Liver (tissue), 9 donors: ENCODE results near the gene HBG1. TPM values are rescaled to one million over a fixed set of nuclear protein-coding genes. Genes with fewer than 3 reads are reported as not detected.

Source experiments
- DNase-seq: peaks from one replicate; pipeline ENCODE4 v3.0.0-alpha.2; 2017; ENCODE audit warnings: low spot score
- H3K27ac ChIP-seq, 2 donors: one replicate each; pipeline ENCODE4 v1.7.0; 2013; ENCODE audit warnings: inconsistent platforms in 2 of 2, low read length in 2 of 2, control low read depth in 1 of 2, low read depth in 1 of 2, mild to moderate bottlenecking in 1 of 2
- H3K27me3 ChIP-seq, 4 donors: one replicate each; pipeline versions ENCODE4 v1.6.1 to v1.7.0; 2013; ENCODE audit warnings: low read length in 3 of 4, inconsistent platforms in 1 of 4, mild to moderate bottlenecking in 1 of 4, moderate library complexity in 1 of 4; ENCODE audit not compliant: control insufficient read depth in 4 of 4, insufficient read depth in 4 of 4
- H3K36me3 ChIP-seq, 4 donors: one replicate each; pipeline versions ENCODE4 v1.6.1 to v1.7.0; 2013; ENCODE audit warnings: low read length in 3 of 4, mild to moderate bottlenecking in 3 of 4, low read depth in 1 of 4, moderate library complexity in 1 of 4; ENCODE audit not compliant: control insufficient read depth in 4 of 4, insufficient read depth in 3 of 4
- H3K4me1 ChIP-seq, 4 donors: one replicate each; pipeline versions ENCODE4 v1.6.1 to v1.7.0; 2013; ENCODE audit warnings: low read length in 3 of 4, mild to moderate bottlenecking in 3 of 4, moderate library complexity in 1 of 4; ENCODE audit not compliant: control insufficient read depth in 4 of 4, insufficient read depth in 4 of 4
- H3K4me3 ChIP-seq, 3 donors: one replicate each; pipeline versions ENCODE4 v1.6.1 to v1.7.0; 2013; ENCODE audit warnings: low read length in 3 of 3, control low read depth in 1 of 3, low read depth in 1 of 3, mild to moderate bottlenecking in 1 of 3
- H3K9ac ChIP-seq, 2 donors: one replicate each; pipeline ENCODE4 v1.7.0; 2013; ENCODE audit warnings: low read length in 2 of 2, mild to moderate bottlenecking in 2 of 2, moderate library complexity in 2 of 2, control low read depth in 1 of 2, low read depth in 1 of 2
- H3K9me3 ChIP-seq, 4 donors: one replicate each; pipeline versions ENCODE4 v1.6.1 to v1.7.0; 2013; ENCODE audit warnings: low read length in 3 of 4; ENCODE audit not compliant: control insufficient read depth in 4 of 4
- EGR1 ChIP-seq, 2 donors: IDR thresholded peaks; 2 replicates each; pipeline ENCODE4 v1.6.1; 2016 to 2018; ENCODE audit warnings: antibody characterized with exemption in 2 of 2, low read depth in 2 of 2
- FOXA1 ChIP-seq: IDR thresholded peaks from 2 replicates; pipeline ENCODE4 v1.6.1; 2016; ENCODE audit warnings: antibody characterized with exemption
- FOXA2 ChIP-seq: IDR thresholded peaks from 2 replicates; pipeline ENCODE4 v1.6.1; 2016; ENCODE audit warnings: antibody characterized with exemption
- GABPA ChIP-seq, 2 donors: IDR thresholded peaks in 1 of 2; conservative IDR thresholded peaks in 1 of 2; 2 replicates each; pipeline ENCODE4 v1.6.1; 2016; ENCODE audit warnings: antibody characterized with exemption in 2 of 2, mild to moderate bottlenecking in 1 of 2, moderate library complexity in 1 of 2
- HNF4A ChIP-seq, 2 donors: conservative IDR thresholded peaks; 2 replicates each; pipeline ENCODE4 v1.6.1; 2016; ENCODE audit warnings: antibody characterized with exemption in 2 of 2, mild to moderate bottlenecking in 2 of 2
- HNF4G ChIP-seq: IDR thresholded peaks from 2 replicates; pipeline ENCODE4 v1.6.1; 2016; ENCODE audit warnings: antibody characterized with exemption
- JUND ChIP-seq, 2 donors: IDR thresholded peaks; 2 replicates each; pipeline ENCODE4 v1.6.1; 2016; ENCODE audit warnings: antibody characterized with exemption in 2 of 2
- NR2F2 ChIP-seq: IDR thresholded peaks from 2 replicates; pipeline ENCODE4 v1.6.1; 2016; ENCODE audit warnings: antibody characterized with exemption
- RAD21 ChIP-seq, 2 donors: IDR thresholded peaks; 2 replicates each; pipeline ENCODE4 v1.6.1; 2016; ENCODE audit warnings: antibody characterized with exemption in 2 of 2, mild to moderate bottlenecking in 2 of 2
- RXRA ChIP-seq, 2 donors: IDR thresholded peaks; 2 replicates each; pipeline ENCODE4 v1.6.1; 2017 to 2018; ENCODE audit warnings: antibody characterized with exemption in 2 of 2, mild to moderate bottlenecking in 1 of 2
- SP1 ChIP-seq: IDR thresholded peaks from 2 replicates; pipeline ENCODE4 v1.6.1; 2018; ENCODE audit warnings: antibody characterized with exemption, mild to moderate bottlenecking
- TAF1 ChIP-seq: conservative IDR thresholded peaks from 2 replicates; pipeline ENCODE4 v1.6.1; 2016; ENCODE audit warnings: antibody characterized with exemption, mild to moderate bottlenecking
- YY1 ChIP-seq: IDR thresholded peaks from 2 replicates; pipeline ENCODE4 v1.6.1; 2016; ENCODE audit warnings: antibody characterized with exemption, mild to moderate bottlenecking
- WGBS: extraction: QIAGEN DNeasy Blood & Tissue Kit; methylation state at CpG from one replicate; pipeline ENCODE4 v1.1.7; 2013; 5-methylcytosine and 5-hydroxymethylcytosine counted together
- polyA plus RNA-seq, 2 donors: library from polyadenylated mRNA; stranded (reverse) in 1 of 2; unstranded in 1 of 2; fragments of 200-250 nt in 1 of 2; fragments of >200 nt in 1 of 2; fragmentation: Nextera tagmentation in 1 of 2; extraction: Ambion mirVana in 1 of 2; gene quantifications; one replicate each; pipeline versions ENCODE4 v1.2.1 to v1.2.3, GENCODE V29; 2013 to 2015
- total RNA-seq, 2 donors: library from RNA; depleted of rRNA; stranded (reverse); fragments of >200 nt; gene quantifications; one replicate each; pipeline ENCODE4 v1.2.3, GENCODE V29; 2014
- TF ChIP-seq, protein P1 (sequence below): fragments of 150-350 bp; IDR thresholded peaks from 2 replicates; pipeline ENCODE4 v1.5.1; 2017; ENCODE audit warnings: improper control_type of control experiment, low read depth, low read length; ENCODE audit not compliant: missing input control
- TF ChIP-seq, protein P2 (sequence below): IDR thresholded peaks from 2 replicates; pipeline ENCODE4 v1.6.1; 2016; ENCODE audit warnings: antibody characterized with exemption
- TF ChIP-seq, protein P3 (sequence below): IDR thresholded peaks from 2 replicates; pipeline ENCODE4 v1.6.1; 2016; ENCODE audit warnings: antibody characterized with exemption, mild to moderate bottlenecking
- TF ChIP-seq, protein P4 (sequence below): IDR thresholded peaks from 2 replicates; pipeline ENCODE4 v1.6.1; 2016; ENCODE audit warnings: antibody characterized with exemption
- TF ChIP-seq, protein P5 (sequence below): IDR thresholded peaks from 2 replicates; pipeline ENCODE4 v1.6.1; 2016; ENCODE audit warnings: antibody characterized with exemption
- donor health status: healthy.
- donor health status: healthy.
- donor health status: healthy.
- donor health status: healthy.
- donor health status: healthy.

Gene HBG1
- total and polyA plus RNA-seq, 4 donors = 75.1 TPM; not detected in 3

DNA sequence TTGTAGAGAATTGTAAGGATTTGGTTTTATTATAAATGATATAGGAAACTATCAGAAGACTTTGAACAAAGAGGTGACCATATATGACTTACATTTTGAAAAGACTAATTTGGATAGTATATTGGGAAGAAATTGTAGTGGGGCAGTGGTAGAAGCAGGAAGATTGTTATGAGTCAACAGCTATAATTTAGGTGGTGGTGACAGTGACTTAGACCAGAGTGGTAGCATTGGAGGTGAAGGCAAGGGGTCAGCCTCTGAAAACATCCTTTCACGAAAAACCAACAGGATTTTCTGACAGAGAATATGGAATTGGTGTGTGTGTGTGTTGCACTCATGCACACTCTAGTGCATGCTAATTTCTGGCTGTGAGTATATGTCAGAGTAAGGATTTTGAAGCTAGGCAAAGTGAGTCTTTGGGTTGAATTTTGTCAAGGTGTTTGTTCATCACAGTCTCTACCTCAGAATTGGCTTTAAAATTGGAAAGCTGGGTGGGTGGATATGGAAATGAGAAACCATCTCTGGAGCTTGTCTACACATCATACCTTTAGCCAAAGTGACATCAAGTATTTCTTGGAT, 28.2 kb upstream of the HBG1 start (continued):
- TF ChIP-seq, protein P1, sequence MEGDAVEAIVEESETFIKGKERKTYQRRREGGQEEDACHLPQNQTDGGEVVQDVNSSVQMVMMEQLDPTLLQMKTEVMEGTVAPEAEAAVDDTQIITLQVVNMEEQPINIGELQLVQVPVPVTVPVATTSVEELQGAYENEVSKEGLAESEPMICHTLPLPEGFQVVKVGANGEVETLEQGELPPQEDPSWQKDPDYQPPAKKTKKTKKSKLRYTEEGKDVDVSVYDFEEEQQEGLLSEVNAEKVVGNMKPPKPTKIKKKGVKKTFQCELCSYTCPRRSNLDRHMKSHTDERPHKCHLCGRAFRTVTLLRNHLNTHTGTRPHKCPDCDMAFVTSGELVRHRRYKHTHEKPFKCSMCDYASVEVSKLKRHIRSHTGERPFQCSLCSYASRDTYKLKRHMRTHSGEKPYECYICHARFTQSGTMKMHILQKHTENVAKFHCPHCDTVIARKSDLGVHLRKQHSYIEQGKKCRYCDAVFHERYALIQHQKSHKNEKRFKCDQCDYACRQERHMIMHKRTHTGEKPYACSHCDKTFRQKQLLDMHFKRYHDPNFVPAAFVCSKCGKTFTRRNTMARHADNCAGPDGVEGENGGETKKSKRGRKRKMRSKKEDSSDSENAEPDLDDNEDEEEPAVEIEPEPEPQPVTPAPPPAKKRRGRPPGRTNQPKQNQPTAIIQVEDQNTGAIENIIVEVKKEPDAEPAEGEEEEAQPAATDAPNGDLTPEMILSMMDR = no peak
- TF ChIP-seq YY1 (no peak), GABPA (IDR thresholded peaks at IDR 0.05 in 1 of 2, conservative IDR thresholded peaks at IDR 0.05 in 1 of 2) (no peak), RXRA (IDR thresholded peaks at IDR 0.05) (no peak), HNF4A (conservative IDR thresholded peaks at IDR 0.05) (no peak), NR2F2 (no peak)

DNA sequence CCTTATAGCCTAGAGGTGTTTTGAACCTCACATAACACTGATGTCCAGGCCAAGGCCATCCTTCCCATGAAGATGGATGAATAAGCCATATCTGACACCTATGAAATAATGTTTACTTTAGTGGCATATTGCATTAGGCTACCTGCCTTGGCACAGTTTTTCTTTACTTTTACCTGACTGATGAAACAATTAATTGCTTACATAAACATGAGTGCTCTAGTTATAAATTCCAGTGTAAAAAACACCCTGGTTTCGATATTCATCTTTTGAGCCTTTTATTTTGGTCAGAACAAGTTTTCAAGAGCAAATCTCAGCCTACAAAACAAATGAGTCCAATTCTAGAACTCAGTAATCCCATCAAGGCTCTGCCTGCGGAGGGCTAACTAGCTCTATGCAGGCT, 27.0 kb upstream of the HBG1 start:
- TF ChIP-seq EGR1 (IDR thresholded peaks at IDR 0.05; ENCODE audit: low read depth in 2 of 2) (no peak), TAF1 (no peak), FOXA2 (no peak), HNF4A (conservative IDR thresholded peaks at IDR 0.05) (no peak), YY1 (no peak), HNF4G (no peak), JUND (IDR thresholded peaks at IDR 0.05) (no peak), GABPA (IDR thresholded peaks at IDR 0.05 in 1 of 2, conservative IDR thresholded peaks at IDR 0.05 in 1 of 2) (no peak), FOXA1 (no peak), NR2F2 (no peak), SP1 (no peak), RXRA (IDR thresholded peaks at IDR 0.05) (no peak), RAD21 (IDR thresholded peaks at IDR 0.05) (no peak)
- TF ChIP-seq, protein P2, sequence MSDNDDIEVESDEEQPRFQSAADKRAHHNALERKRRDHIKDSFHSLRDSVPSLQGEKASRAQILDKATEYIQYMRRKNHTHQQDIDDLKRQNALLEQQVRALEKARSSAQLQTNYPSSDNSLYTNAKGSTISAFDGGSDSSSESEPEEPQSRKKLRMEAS = no peak
- TF ChIP-seq, protein P3, sequence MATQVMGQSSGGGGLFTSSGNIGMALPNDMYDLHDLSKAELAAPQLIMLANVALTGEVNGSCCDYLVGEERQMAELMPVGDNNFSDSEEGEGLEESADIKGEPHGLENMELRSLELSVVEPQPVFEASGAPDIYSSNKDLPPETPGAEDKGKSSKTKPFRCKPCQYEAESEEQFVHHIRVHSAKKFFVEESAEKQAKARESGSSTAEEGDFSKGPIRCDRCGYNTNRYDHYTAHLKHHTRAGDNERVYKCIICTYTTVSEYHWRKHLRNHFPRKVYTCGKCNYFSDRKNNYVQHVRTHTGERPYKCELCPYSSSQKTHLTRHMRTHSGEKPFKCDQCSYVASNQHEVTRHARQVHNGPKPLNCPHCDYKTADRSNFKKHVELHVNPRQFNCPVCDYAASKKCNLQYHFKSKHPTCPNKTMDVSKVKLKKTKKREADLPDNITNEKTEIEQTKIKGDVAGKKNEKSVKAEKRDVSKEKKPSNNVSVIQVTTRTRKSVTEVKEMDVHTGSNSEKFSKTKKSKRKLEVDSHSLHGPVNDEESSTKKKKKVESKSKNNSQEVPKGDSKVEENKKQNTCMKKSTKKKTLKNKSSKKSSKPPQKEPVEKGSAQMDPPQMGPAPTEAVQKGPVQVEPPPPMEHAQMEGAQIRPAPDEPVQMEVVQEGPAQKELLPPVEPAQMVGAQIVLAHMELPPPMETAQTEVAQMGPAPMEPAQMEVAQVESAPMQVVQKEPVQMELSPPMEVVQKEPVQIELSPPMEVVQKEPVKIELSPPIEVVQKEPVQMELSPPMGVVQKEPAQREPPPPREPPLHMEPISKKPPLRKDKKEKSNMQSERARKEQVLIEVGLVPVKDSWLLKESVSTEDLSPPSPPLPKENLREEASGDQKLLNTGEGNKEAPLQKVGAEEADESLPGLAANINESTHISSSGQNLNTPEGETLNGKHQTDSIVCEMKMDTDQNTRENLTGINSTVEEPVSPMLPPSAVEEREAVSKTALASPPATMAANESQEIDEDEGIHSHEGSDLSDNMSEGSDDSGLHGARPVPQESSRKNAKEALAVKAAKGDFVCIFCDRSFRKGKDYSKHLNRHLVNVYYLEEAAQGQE = no peak
- TF ChIP-seq, protein P1 = no peak
- TF ChIP-seq, protein P4, sequence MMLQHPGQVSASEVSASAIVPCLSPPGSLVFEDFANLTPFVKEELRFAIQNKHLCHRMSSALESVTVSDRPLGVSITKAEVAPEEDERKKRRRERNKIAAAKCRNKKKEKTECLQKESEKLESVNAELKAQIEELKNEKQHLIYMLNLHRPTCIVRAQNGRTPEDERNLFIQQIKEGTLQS = no peak
- TF ChIP-seq, protein P5, sequence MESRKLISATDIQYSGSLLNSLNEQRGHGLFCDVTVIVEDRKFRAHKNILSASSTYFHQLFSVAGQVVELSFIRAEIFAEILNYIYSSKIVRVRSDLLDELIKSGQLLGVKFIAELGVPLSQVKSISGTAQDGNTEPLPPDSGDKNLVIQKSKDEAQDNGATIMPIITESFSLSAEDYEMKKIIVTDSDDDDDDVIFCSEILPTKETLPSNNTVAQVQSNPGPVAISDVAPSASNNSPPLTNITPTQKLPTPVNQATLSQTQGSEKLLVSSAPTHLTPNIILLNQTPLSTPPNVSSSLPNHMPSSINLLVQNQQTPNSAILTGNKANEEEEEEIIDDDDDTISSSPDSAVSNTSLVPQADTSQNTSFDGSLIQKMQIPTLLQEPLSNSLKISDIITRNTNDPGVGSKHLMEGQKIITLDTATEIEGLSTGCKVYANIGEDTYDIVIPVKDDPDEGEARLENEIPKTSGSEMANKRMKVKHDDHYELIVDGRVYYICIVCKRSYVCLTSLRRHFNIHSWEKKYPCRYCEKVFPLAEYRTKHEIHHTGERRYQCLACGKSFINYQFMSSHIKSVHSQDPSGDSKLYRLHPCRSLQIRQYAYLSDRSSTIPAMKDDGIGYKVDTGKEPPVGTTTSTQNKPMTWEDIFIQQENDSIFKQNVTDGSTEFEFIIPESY = no peak
- no peak overlapping the region for H3K9ac ChIP-seq
- WGBS = 82% methylated on average over 2 of the region's 2 CpGs
- H3K4me1 ChIP-seq = no peaks in the 10 kb centered on the region
- H3K27me3 ChIP-seq = peaks cover 0 to 3% (median 0%) of the 10 kb centered on the region in 4 donors
- H3K9me3 ChIP-seq = no peaks in the 10 kb centered on the region
- H3K4me3 ChIP-seq = no peak overlapping the region
- no peak overlapping the region for H3K27ac ChIP-seq
- H3K36me3 ChIP-seq = no peaks in the 10 kb centered on the region
- DNase-seq = no peak
